SU-DHL-6 (cell line): ENCODE measurements around the gene SH3RF3.

ENCODE experiments used
- EZH2phosphoT487 ChIP-seq: fragments of 200-600 bp; sonication (generic), shearing (Covaris generic); conservative IDR thresholded peaks from 2 replicates; pipeline ENCODE4 v1.6.1; 2018; ENCODE audit warnings: mild to moderate bottlenecking, antibody characterized with exemption, low read length, moderate library complexity, mixed read lengths
- TF ChIP-seq, protein P1 (sequence below): fragments of 200-600 bp; sonication (generic); IDR thresholded peaks from one replicate; pipeline ENCODE4 v1.5.1; 2017; ENCODE audit warnings: antibody characterized with exemption, mild to moderate bottlenecking, low read length, moderate library complexity; ENCODE audit not compliant: insufficient read depth, poor library complexity, severe bottlenecking

DNA sequence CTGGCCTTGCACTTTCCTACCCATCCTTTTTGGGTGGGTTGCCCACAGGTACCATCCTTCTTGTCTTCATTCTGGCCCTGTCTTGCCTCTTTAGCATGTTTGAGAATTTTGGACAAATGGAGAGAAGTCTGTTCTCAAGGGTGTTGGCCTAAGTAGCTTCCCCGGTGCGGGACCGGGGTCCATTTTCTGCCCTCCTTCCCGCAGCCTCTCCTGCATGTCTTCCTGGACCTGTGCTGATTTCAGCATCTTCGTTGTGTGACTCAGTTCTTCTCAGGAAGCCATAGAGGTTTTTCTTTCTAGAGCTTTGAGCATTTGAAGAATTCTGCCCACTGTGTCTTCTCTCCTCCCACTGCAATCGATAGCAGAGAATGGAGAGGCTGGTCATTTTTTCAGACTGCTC lies 172.7 kb downstream of the SH3RF3 start:
- TF ChIP-seq, protein P1, sequence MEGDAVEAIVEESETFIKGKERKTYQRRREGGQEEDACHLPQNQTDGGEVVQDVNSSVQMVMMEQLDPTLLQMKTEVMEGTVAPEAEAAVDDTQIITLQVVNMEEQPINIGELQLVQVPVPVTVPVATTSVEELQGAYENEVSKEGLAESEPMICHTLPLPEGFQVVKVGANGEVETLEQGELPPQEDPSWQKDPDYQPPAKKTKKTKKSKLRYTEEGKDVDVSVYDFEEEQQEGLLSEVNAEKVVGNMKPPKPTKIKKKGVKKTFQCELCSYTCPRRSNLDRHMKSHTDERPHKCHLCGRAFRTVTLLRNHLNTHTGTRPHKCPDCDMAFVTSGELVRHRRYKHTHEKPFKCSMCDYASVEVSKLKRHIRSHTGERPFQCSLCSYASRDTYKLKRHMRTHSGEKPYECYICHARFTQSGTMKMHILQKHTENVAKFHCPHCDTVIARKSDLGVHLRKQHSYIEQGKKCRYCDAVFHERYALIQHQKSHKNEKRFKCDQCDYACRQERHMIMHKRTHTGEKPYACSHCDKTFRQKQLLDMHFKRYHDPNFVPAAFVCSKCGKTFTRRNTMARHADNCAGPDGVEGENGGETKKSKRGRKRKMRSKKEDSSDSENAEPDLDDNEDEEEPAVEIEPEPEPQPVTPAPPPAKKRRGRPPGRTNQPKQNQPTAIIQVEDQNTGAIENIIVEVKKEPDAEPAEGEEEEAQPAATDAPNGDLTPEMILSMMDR, result no peak
- TF ChIP-seq EZH2phosphoT487, result no peak
